Gastrocnemius medialis (tissue), 4 donors: ENCODE measurements around the gene PIP4P1. TPM values are rescaled to one million over a fixed set of nuclear protein-coding genes. Genes with fewer than 3 reads are reported as not detected.

ENCODE experiments used
- ATAC-seq, 2 donors: fragments of 150-250 bp; one replicate each; pipeline ENCODE4 v1.9.1; 2016
- DNase-seq, 2 donors: peaks; one replicate each; pipeline ENCODE4 v3.0.0-alpha.2; 2019
- H3K27ac ChIP-seq, 4 donors: fragments of 200-600 bp; sonication (generic); 1 replicate in 1 of 4; 2 replicates in 3 of 4; pipeline ENCODE4 v1.5.1; 2016 to 2018; ENCODE audit warnings: mild to moderate bottlenecking in 2 of 4, moderate library complexity in 1 of 4
- H3K27me3 ChIP-seq, 3 donors: fragments of 200-600 bp; sonication (generic) in 2 of 3; 1 replicate in 1 of 3; 2 replicates in 2 of 3; pipeline versions ENCODE4 v1.5.1 to v1.6.0; 2016 to 2019; ENCODE audit warnings: mild to moderate bottlenecking in 1 of 3, moderate library complexity in 1 of 3
- H3K36me3 ChIP-seq, 2 donors: fragments of 200-600 bp; sonication (generic) in 1 of 2; one replicate each; pipeline ENCODE4 v1.5.1; 2017 to 2018
- H3K4me1 ChIP-seq, 2 donors: fragments of 200-600 bp; sonication (generic) in 1 of 2; one replicate each; pipeline ENCODE4 v1.5.1; 2016 to 2017; ENCODE audit warnings: mild to moderate bottlenecking in 2 of 2
- H3K4me3 ChIP-seq, 4 donors: fragments of 200-600 bp; sonication (generic) in 3 of 4; 1 replicate in 1 of 4; 2 replicates in 3 of 4; pipeline ENCODE4 v1.5.1; 2016 to 2019; ENCODE audit warnings: mild to moderate bottlenecking in 2 of 4
- H3K9me3 ChIP-seq, 3 donors: fragments of 200-600 bp; sonication (generic) in 2 of 3; 1 replicate in 1 of 3; 2 replicates in 2 of 3; pipeline ENCODE4 v1.5.1; 2016 to 2019
- POLR2A ChIP-seq, 2 donors: fragments of 450-650 bp; IDR thresholded peaks; one replicate each; pipeline ENCODE4 v1.6.1; 2017; ENCODE audit warnings: antibody characterized with exemption in 2 of 2, mild to moderate bottlenecking in 2 of 2, moderate library complexity in 2 of 2
- in situ Hi-C, 4 donors: fragments of 200-750 bp; cut with MboI; loops; one replicate each; pipeline versions ENCODE4 v1.15.0 to v1.8.0; 2017; ENCODE audit warnings: low sequenced_read_pairs in 4 of 4
- intact Hi-C: fragments of 100-400 bp; cut with DNase I; formaldehyde crosslinking; loops from one replicate; pipeline ENCODE4 v1.15.1; 2023; ENCODE audit warnings: low total_unique reads
- total RNA-seq, 4 donors: library from RNA; depleted of rRNA; stranded (reverse); fragments of >200 nt; gene quantifications; one replicate each; pipeline versions ENCODE4 v1.1.0 to v1.2.3, GENCODE V29; 2016
- TF ChIP-seq, protein P1 (sequence below), 5 experiments: fragments of 450-650 bp in 3 of 5; fragments of 200-600 bp in 2 of 5; sonication (generic) in 2 of 5; IDR thresholded peaks in 4 of 5; conservative IDR thresholded peaks in 1 of 5; 1 replicate in 4 of 5; 2 replicates in 1 of 5; pipeline ENCODE4 v1.5.1; 2016 to 2019; ENCODE audit warnings: antibody characterized with exemption in 5 of 5, mild to moderate bottlenecking in 3 of 5, moderate library complexity in 3 of 5

The PIP4P1 gene
- total RNA-seq, 4 donors from 2014 or later: 18.8 to 38.5 (median 21.7) TPM

DNA sequence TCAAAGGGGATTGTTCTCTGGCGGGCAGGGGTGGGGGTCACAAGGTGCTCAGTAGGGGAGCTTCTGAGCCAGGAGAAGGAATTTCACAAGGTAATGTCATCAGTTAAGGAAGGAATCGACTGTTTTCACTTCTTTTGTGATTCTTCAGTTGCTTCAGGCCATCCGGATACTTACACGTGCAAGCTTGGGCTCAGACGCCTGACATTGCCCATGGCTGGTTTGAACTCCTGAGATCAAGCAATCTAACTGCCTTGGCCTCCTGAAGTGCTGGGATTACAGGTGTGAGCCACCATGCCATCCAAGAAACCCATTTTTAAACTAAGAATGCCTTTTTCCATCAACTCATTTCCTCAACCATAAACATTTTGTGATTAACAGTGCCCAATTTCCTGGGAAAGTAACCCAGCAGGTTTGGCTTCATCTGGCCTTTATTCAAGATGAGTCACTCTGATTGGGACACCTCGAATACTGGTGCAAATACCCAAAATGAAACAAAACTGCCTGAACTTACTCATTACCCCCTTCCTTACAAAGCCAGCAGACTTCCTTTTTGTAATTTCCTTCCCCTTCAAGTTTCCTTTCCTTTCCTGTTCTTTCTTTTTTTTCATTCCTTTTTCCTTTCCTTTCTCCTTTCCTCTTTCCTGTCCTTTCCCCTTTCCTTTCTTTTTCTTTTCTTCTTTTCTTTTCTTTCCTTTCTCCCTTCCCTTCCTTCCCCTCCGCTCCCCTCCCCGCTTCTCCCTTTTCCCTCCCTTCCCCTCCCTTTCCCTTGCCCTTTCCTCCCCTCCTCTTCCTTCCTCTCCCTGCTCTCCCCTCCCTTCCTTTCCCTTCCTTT is 33.9 kb upstream of the PIP4P1 start:
- ATAC-seq: no peak
- intact Hi-C loops (no loop called here), in situ Hi-C loops (no loop called here)
- H3K4me3 ChIP-seq: no peak overlapping the region
- TF ChIP-seq, protein P1, sequence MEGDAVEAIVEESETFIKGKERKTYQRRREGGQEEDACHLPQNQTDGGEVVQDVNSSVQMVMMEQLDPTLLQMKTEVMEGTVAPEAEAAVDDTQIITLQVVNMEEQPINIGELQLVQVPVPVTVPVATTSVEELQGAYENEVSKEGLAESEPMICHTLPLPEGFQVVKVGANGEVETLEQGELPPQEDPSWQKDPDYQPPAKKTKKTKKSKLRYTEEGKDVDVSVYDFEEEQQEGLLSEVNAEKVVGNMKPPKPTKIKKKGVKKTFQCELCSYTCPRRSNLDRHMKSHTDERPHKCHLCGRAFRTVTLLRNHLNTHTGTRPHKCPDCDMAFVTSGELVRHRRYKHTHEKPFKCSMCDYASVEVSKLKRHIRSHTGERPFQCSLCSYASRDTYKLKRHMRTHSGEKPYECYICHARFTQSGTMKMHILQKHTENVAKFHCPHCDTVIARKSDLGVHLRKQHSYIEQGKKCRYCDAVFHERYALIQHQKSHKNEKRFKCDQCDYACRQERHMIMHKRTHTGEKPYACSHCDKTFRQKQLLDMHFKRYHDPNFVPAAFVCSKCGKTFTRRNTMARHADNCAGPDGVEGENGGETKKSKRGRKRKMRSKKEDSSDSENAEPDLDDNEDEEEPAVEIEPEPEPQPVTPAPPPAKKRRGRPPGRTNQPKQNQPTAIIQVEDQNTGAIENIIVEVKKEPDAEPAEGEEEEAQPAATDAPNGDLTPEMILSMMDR (IDR thresholded peaks at IDR 0.05 in 4 of 5, conservative IDR thresholded peaks at IDR 0.05 in 1 of 5): no peak
- no peak for TF ChIP-seq POLR2A (IDR thresholded peaks at IDR 0.05)
- H3K27ac ChIP-seq: no peak overlapping the region
- no peak for DNase-seq
- no peaks in the 10 kb centered on the region for H3K9me3 ChIP-seq
- no peaks in the 10 kb centered on the region for H3K36me3 ChIP-seq
- no peaks in the 10 kb centered on the region for H3K27me3 ChIP-seq
- peaks cover 0 to 13% of the 10 kb centered on the region in 2 donors for H3K4me1 ChIP-seq

DNA sequence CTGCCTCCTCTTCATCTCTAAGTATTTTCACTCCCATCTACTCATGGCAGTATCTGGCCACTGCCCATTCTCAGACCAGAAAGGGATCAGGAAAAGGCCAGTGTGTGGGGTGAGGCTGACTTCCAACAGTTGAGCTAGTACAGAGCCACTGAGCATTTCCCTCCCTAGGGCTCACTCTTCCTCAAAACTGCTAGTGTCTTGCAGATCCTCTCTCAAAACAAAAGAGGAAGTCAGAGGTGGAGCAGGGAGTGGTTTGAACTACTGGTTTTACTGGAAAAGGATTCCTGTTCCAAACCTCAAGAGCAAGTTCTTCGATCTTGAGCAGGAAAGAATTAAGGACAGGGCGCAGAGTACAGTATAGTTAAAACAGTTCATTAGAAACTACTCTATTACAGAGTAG is 32.4 kb upstream of the PIP4P1 start:
- Histone ChIP-seq H3K27me3 (no peaks in the 10 kb centered on the region), H3K4me3 (no peak overlapping the region), H3K4me1 (peaks cover 0 to 11% of the 10 kb centered on the region in 2 donors), H3K27ac (no peak overlapping the region), H3K9me3 (no peaks in the 10 kb centered on the region), H3K36me3 (no peaks in the 10 kb centered on the region)
- intact Hi-C loops (no loop called here), in situ Hi-C loops (no loop called here)
- TF ChIP-seq POLR2A (IDR thresholded peaks at IDR 0.05): no peak
- TF ChIP-seq, protein P1 (IDR thresholded peaks at IDR 0.05 in 4 of 5, conservative IDR thresholded peaks at IDR 0.05 in 1 of 5): no peak
- ATAC-seq (no peak), DNase-seq (no peak)

DNA sequence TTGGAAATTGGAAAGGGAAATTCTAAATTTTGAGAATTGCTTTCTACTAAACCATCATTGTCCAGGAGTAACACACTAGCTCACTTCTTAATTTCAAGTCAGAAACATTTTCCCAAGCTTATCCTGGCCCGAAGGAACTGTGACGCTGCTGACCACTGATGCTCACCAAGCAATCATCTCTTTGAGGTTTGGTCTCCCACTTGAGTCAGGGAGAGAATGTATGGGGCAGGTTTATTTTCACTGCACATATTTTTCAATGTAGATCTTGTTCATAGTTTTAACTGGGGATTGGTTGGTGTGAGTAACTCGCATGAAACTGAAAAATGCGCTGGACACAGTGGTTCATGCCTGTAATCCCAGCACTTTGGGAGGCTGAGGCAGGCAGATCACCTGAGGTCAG is 31.3 kb upstream of the PIP4P1 start:
- intact Hi-C loops: no loop called here
- no peak for DNase-seq
- Histone ChIP-seq H3K36me3 (no peaks in the 10 kb centered on the region), H3K4me1 (peaks cover 0 to 6% of the 10 kb centered on the region in 2 donors), H3K9me3 (no peaks in the 10 kb centered on the region), H3K4me3 (no peak overlapping the region), H3K27ac (no peak overlapping the region), H3K27me3 (no peaks in the 10 kb centered on the region)
- ATAC-seq: no peak
- TF ChIP-seq, protein P1 (IDR thresholded peaks at IDR 0.05 in 4 of 5, conservative IDR thresholded peaks at IDR 0.05 in 1 of 5): no peak
- no peak for TF ChIP-seq POLR2A (IDR thresholded peaks at IDR 0.05)
- in situ Hi-C loops: no loop called here

DNA sequence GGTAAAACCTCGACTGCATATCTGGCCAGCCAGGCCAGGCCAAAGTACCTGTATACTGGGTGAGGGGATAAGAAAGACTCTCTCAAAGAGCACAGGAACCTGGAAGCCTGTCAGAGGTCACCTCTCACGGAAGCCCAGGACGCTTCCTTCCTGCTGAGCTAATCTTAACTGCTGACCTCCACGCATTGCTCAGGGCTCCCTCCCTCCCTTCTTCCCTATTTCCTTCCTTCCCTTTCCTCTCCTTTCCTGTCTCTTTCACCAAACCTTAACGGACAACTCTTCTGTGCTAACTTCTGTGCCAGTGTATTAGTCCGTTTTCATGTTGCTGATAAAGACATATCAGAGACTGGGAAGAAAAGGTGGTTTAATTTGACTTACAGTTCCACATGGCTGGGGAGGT is 29.3 kb upstream of the PIP4P1 start:
- in situ Hi-C loops: no loop called here
- intact Hi-C loops: no loop called here
- Histone ChIP-seq H3K27ac (no peak overlapping the region), H3K4me1 (peaks cover 0 to 6% of the 10 kb centered on the region in 2 donors), H3K36me3 (no peaks in the 10 kb centered on the region), H3K9me3 (no peaks in the 10 kb centered on the region), H3K27me3 (no peaks in the 10 kb centered on the region), H3K4me3 (no peak overlapping the region)
- TF ChIP-seq, protein P1 (IDR thresholded peaks at IDR 0.05 in 4 of 5, conservative IDR thresholded peaks at IDR 0.05 in 1 of 5): no peak
- TF ChIP-seq POLR2A (IDR thresholded peaks at IDR 0.05): no peak
- no peak for DNase-seq
- no peak for ATAC-seq
